Thoracic aorta (tissue), 2 donors: ENCODE results near the gene SLC7A1. TPM values are rescaled to one million over a fixed set of nuclear protein-coding genes. Genes with fewer than 3 reads are reported as not detected.

ENCODE experiments used
- ATAC-seq: fragments of 150-250 bp; one replicate; pipeline ENCODE4 v1.8.0; 2017; ENCODE audit warnings: low read depth; ENCODE audit not compliant: insufficient number of reproducible peaks, low FRiP score
- DNase-seq: peaks from one replicate; pipeline ENCODE4 v3.0.0-alpha.2; 2020; ENCODE audit warnings: low spot score
- H3K27ac ChIP-seq, 2 donors: fragments of 200-600 bp; sonication (generic); 1 replicate in 1 of 2; 2 replicates in 1 of 2; pipeline ENCODE4 v1.5.1; 2016; ENCODE audit warnings: mild to moderate bottlenecking in 2 of 2, moderate library complexity in 2 of 2
- H3K27me3 ChIP-seq: fragments of 200-600 bp; sonication (generic); replicated peaks from 2 replicates; pipeline ENCODE4 v1.6.0; 2016; ENCODE audit warnings: mild to moderate bottlenecking; ENCODE audit not compliant: insufficient read depth
- H3K36me3 ChIP-seq: fragments of 200-600 bp; sonication (generic); one replicate; pipeline ENCODE4 v1.5.1; 2016
- H3K4me1 ChIP-seq, 2 donors: fragments of 200-600 bp; sonication (generic); 1 replicate in 1 of 2; 2 replicates in 1 of 2; pipeline versions ENCODE4 v1.5.1 to v1.6.0; 2016; ENCODE audit warnings: low read depth in 2 of 2, mild to moderate bottlenecking in 1 of 2; ENCODE audit not compliant: control insufficient read depth in 1 of 2
- H3K4me3 ChIP-seq: fragments of 200-600 bp; sonication (generic); 2 replicates; pipeline ENCODE4 v1.5.1; 2016; ENCODE audit warnings: mild to moderate bottlenecking
- H3K9me3 ChIP-seq: fragments of 200-600 bp; sonication (generic); 2 replicates; pipeline ENCODE4 v1.5.1; 2016
- total RNA-seq, 2 donors: library from RNA; depleted of rRNA; stranded (reverse); fragments of >200 nt; gene quantifications; one replicate each; pipeline versions ENCODE4 v1.1.0 to v1.2.3, GENCODE V29; 2016
- TF ChIP-seq, protein P1 (sequence below): fragments of 200-600 bp; sonication (generic); IDR thresholded peaks from one replicate; pipeline ENCODE4 v1.5.1; 2019; ENCODE audit warnings: antibody characterized with exemption

The SLC7A1 gene
- total RNA-seq, 2 donors from 2014 or later = 24.0 to 39.1 TPM

DNA sequence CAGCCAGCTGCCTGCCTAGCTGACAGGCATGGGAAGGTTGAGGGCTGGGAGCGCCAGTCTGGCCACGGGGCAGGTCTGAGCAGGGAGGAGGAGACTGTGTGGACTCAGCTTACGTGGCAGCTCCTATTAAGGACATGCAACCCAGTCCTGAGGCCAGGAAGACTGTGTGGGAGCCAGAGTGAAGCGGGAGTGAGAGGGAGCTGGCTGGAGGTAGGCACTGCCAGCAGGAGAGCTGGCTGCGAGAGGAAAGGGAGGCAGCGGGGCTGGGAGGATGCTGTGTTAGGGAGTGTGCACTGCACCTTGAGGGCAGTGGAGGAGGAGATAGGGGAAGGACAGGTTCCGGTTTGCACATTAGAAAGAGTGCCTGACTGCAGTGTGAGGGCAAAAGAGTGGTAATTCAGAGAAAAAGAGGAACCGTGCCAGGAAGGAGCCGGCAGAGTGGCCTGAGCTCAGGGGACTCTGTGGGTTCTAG is 99.2 kb downstream of the SLC7A1 start:
- no peaks in the 10 kb centered on the region for H3K9me3 ChIP-seq
- H3K4me1 ChIP-seq = peaks cover 16 to 29% of the 10 kb centered on the region in 2 donors
- DNase-seq (no peak), ATAC-seq (peak; percentile 68)
- peaks cover 10% of the 10 kb centered on the region for H3K36me3 ChIP-seq
- peak overlapping the region; percentile 14 to 47 for H3K27ac ChIP-seq
- TF ChIP-seq, protein P1, sequence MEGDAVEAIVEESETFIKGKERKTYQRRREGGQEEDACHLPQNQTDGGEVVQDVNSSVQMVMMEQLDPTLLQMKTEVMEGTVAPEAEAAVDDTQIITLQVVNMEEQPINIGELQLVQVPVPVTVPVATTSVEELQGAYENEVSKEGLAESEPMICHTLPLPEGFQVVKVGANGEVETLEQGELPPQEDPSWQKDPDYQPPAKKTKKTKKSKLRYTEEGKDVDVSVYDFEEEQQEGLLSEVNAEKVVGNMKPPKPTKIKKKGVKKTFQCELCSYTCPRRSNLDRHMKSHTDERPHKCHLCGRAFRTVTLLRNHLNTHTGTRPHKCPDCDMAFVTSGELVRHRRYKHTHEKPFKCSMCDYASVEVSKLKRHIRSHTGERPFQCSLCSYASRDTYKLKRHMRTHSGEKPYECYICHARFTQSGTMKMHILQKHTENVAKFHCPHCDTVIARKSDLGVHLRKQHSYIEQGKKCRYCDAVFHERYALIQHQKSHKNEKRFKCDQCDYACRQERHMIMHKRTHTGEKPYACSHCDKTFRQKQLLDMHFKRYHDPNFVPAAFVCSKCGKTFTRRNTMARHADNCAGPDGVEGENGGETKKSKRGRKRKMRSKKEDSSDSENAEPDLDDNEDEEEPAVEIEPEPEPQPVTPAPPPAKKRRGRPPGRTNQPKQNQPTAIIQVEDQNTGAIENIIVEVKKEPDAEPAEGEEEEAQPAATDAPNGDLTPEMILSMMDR = peak; percentile 8
- no peaks in the 10 kb centered on the region for H3K27me3 ChIP-seq
- peak overlapping the region; percentile 6 for H3K4me3 ChIP-seq

DNA sequence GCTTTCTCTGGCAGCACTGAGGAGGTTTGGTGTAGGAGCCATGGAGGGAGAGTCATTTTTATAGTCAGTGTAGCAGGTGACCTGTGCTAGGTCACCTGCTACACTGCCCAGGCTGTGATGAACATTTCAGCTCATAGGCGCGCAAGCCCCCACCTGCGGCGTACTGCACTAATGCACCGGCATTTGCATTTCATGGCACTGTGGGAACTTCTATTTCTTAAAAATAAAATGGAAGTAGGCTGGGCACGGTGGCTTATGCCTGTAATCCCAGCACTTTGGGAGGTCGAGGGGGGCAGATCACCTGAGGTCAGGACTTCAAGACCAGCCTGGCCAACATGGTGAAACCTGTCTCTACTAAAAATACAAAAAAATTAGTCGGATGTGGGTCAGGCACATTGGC is 101.0 kb downstream of the SLC7A1 start:
- H3K4me3 ChIP-seq = no peak overlapping the region
- peaks cover 6% of the 10 kb centered on the region for H3K36me3 ChIP-seq
- no peaks in the 10 kb centered on the region for H3K27me3 ChIP-seq
- ATAC-seq (no peak), DNase-seq (no peak)
- H3K27ac ChIP-seq = no peak overlapping the region
- TF ChIP-seq, protein P1 = no peak
- no peaks in the 10 kb centered on the region for H3K9me3 ChIP-seq
- H3K4me1 ChIP-seq = peaks cover 16 to 29% of the 10 kb centered on the region in 2 donors

DNA sequence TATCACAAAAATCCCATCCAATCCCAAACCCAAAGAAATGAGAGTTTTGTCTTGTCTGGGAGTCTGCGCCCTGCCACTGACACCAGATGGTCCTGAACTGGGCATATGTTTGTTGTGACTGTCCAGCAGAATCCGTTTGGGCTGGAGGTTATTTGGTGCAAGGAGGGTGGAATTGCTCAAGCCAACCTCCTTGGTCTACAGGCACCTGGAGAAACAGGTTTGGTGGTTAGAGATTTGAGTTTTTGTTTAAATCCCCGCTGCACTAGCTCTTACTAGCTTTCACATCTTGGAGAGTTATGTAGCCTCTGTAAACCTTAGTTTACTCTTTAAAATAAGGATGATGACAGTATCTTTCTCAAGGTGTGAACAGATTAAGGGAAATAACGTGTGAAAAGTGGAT is 101.7 kb downstream of the SLC7A1 start:
- peaks cover 7% of the 10 kb centered on the region for H3K36me3 ChIP-seq
- H3K27ac ChIP-seq = no peak overlapping the region
- no peak for DNase-seq
- TF ChIP-seq, protein P1 = no peak
- no peaks in the 10 kb centered on the region for H3K27me3 ChIP-seq
- H3K4me1 ChIP-seq = peaks cover 16 to 29% of the 10 kb centered on the region in 2 donors
- no peaks in the 10 kb centered on the region for H3K9me3 ChIP-seq
- H3K4me3 ChIP-seq = no peak overlapping the region
- no peak for ATAC-seq

DNA sequence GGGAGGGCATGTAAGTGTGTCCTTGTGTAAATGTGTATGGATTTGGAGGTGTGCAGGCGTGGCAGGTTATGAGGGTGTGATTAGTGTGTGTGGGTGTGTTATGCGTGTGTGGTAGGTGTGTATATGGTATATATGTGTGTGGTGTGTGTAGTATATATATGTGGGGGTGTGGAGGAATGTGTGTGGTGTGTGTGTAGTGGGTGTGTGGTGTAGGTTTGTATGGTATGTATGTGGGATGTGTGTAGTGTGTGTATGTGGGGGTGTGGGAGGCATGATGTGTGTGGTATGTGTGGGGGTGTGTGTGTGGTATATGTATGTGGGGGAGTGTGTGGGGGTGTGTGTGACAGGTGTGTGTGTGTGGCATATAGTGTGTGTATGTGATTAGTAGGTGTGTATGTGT is 104.2 kb downstream of the SLC7A1 start:
- ATAC-seq (no peak), DNase-seq (no peak)
- peaks cover 9% of the 10 kb centered on the region for H3K36me3 ChIP-seq
- no peaks in the 10 kb centered on the region for H3K27me3 ChIP-seq
- H3K4me1 ChIP-seq = peaks cover 6 to 10% of the 10 kb centered on the region in 2 donors
- H3K4me3 ChIP-seq = no peak overlapping the region
- TF ChIP-seq, protein P1 = no peak
- H3K9me3 ChIP-seq = no peaks in the 10 kb centered on the region
- H3K27ac ChIP-seq = no peak overlapping the region

DNA sequence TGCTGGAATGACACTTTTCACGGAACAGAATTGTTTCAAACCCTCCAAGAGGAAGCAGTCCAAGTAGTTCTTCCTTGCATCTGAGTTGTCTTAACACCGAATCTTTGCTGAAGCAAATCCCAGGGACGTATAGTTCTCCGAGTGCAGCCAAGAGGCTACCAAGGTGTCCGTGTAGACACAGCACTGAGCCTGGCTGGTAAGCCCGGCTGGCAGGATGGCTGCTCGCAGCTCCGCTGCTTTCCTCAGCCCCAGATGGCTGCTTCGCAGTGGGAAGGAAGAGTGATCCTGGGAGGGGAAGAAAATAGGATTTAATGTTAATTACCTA is 105.0 kb downstream of the SLC7A1 start:
- Histone ChIP-seq H3K9me3 (no peaks in the 10 kb centered on the region), H3K27ac (no peak overlapping the region), H3K4me1 (peaks cover 0 to 3% of the 10 kb centered on the region in 2 donors), H3K27me3 (no peaks in the 10 kb centered on the region), H3K36me3 (peaks cover 9% of the 10 kb centered on the region), H3K4me3 (no peak overlapping the region)
- ATAC-seq (no peak), DNase-seq (no peak)
- TF ChIP-seq, protein P1 = no peak
